A673 (cell line): Measurements from ENCODE around the gene SDC4. TPM values are rescaled to one million over a fixed set of nuclear protein-coding genes. Genes with fewer than 3 reads are reported as not detected.

Experiments used
- BruUV-seq: library from RNA; stranded (reverse); fragments of 400-500 nt; replicated peaks from 2 replicates; lab custom pipeline; 2021; lab: Mats Ljungman, UMichigan
- CTCF ChIA-PET: fragments of 300-600 bp; sonication (Branson Sonifier 250); formaldehyde crosslinking; loops from one replicate; lab custom pipeline; 2022; ENCODE audit warnings: antibody characterized with exemption; lab: Charles Lee
- POLR2A ChIA-PET: fragments of 300-600 bp; sonication (Branson Sonifier 250); formaldehyde crosslinking; loops from one replicate; lab custom pipeline; 2022; ENCODE audit warnings: antibody characterized with exemption; ENCODE audit not compliant: low non-redundant PET; lab: Charles Lee
- DNase-seq: peaks from one replicate; pipeline ENCODE4 v3.0.0-alpha.2; 2015; ENCODE audit warnings: low spot score
- H3K27ac ChIP-seq: fragments of 200-600 bp; sonication (generic); 2 replicates; pipeline ENCODE4 v1.5.1; 2016; ENCODE audit warnings: mixed run types, low read depth, mild to moderate bottlenecking, mixed read lengths, antibody characterized with exemption, low read length; ENCODE audit not compliant: poor library complexity, severe bottlenecking
- H3K27me3 ChIP-seq: fragments of 200-600 bp; sonication (generic); replicated peaks from 2 replicates; pipeline ENCODE4 v1.6.1; 2017; ENCODE audit warnings: mixed run types, low read depth, mild to moderate bottlenecking, mixed read lengths, antibody characterized with exemption, low read length; ENCODE audit not compliant: insufficient read depth, poor library complexity
- H3K36me3 ChIP-seq: fragments of 200-600 bp; sonication (generic); 2 replicates; pipeline ENCODE4 v1.6.1; 2016; ENCODE audit warnings: mixed run types, mild to moderate bottlenecking, mixed read lengths, antibody characterized with exemption, low read length; ENCODE audit not compliant: insufficient read depth, poor library complexity, severe bottlenecking
- H3K4me1 ChIP-seq: fragments of 200-600 bp; sonication (generic); 2 replicates; pipeline ENCODE4 v1.6.1; 2017; ENCODE audit warnings: mixed run types, mild to moderate bottlenecking, mixed read lengths, antibody characterized with exemption, low read length; ENCODE audit not compliant: insufficient read depth, poor library complexity, severe bottlenecking
- H3K4me3 ChIP-seq: fragments of 200-600 bp; sonication (generic); 2 replicates; pipeline ENCODE4 v1.5.1; 2016; ENCODE audit warnings: low read depth, mixed run types, mild to moderate bottlenecking, mixed read lengths, low read length; ENCODE audit not compliant: poor library complexity, severe bottlenecking
- H3K9me3 ChIP-seq: fragments of 200-600 bp; sonication (generic); 2 replicates; pipeline ENCODE4 v1.6.1; 2016; ENCODE audit warnings: mixed run types, low read depth, mild to moderate bottlenecking, mixed read lengths, antibody characterized with exemption, low read length; ENCODE audit not compliant: poor library complexity, severe bottlenecking
- EZH2 ChIP-seq: fragments of 200-600 bp; sonication (generic); IDR thresholded peaks from 2 replicates; pipeline ENCODE4 v1.6.1; 2017; ENCODE audit warnings: borderline replicate concordance, low read depth, mild to moderate bottlenecking, mixed read lengths, antibody characterized with exemption, low read length; ENCODE audit not compliant: poor library complexity, severe bottlenecking
- intact Hi-C: fragments of 100-400 bp; cut with micrococcal nuclease; formaldehyde crosslinking; loops from one replicate; pipeline ENCODE4 v1.10.0; 2022; ENCODE audit not compliant: unreplicated experiment
- total RNA-seq: library from RNA; stranded (reverse); gene quantifications from 2 replicates; pipeline ENCODE4 v1.2.3, GENCODE V29; 2021
- TF ChIP-seq, protein P1 (sequence below): fragments of 300-800, 200-600 bp; sonication (generic); conservative IDR thresholded peaks from 2 replicates; pipeline ENCODE4 v1.5.1; 2017; ENCODE audit warnings: low read depth, mild to moderate bottlenecking, antibody characterized with exemption, low read length, moderate library complexity, mixed read lengths

The SDC4 gene
- total RNA-seq, 1 experiment from 2014 or later, result 16.3 TPM

DNA sequence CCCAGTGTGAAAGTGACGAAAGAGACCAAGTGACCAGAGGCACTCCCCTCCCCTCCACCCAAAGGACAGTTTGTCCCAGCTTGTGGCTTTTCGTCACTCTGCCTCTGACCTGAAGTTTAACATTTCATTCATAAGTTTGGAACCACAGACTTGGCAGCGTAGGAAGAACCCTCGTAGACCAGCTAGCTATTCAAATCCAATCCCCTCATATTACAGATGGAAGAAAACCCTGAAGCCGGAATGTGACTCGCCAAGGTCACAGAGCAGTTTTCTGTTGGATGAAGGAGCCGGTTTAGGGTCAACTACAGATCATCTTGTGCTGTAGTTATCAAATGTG, 10.8 kb upstream of the SDC4 start:
- intact Hi-C loops, result no loop called here
- CTCF ChIA-PET, result no interaction called here
- H3K4me3 ChIP-seq, result no peak overlapping the region
- no peak for TF ChIP-seq EZH2
- TF ChIP-seq, protein P1, sequence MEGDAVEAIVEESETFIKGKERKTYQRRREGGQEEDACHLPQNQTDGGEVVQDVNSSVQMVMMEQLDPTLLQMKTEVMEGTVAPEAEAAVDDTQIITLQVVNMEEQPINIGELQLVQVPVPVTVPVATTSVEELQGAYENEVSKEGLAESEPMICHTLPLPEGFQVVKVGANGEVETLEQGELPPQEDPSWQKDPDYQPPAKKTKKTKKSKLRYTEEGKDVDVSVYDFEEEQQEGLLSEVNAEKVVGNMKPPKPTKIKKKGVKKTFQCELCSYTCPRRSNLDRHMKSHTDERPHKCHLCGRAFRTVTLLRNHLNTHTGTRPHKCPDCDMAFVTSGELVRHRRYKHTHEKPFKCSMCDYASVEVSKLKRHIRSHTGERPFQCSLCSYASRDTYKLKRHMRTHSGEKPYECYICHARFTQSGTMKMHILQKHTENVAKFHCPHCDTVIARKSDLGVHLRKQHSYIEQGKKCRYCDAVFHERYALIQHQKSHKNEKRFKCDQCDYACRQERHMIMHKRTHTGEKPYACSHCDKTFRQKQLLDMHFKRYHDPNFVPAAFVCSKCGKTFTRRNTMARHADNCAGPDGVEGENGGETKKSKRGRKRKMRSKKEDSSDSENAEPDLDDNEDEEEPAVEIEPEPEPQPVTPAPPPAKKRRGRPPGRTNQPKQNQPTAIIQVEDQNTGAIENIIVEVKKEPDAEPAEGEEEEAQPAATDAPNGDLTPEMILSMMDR, result no peak
- no TSS peak for BruUV-seq
- POLR2A ChIA-PET, result no interaction called here
- peaks cover 9% of the 10 kb centered on the region for H3K4me1 ChIP-seq
- DNase-seq, result no peak
- no peaks in the 10 kb centered on the region for H3K27me3 ChIP-seq
- no peak overlapping the region for H3K27ac ChIP-seq
- H3K9me3 ChIP-seq, result no peaks in the 10 kb centered on the region
- no peaks in the 10 kb centered on the region for H3K36me3 ChIP-seq

DNA sequence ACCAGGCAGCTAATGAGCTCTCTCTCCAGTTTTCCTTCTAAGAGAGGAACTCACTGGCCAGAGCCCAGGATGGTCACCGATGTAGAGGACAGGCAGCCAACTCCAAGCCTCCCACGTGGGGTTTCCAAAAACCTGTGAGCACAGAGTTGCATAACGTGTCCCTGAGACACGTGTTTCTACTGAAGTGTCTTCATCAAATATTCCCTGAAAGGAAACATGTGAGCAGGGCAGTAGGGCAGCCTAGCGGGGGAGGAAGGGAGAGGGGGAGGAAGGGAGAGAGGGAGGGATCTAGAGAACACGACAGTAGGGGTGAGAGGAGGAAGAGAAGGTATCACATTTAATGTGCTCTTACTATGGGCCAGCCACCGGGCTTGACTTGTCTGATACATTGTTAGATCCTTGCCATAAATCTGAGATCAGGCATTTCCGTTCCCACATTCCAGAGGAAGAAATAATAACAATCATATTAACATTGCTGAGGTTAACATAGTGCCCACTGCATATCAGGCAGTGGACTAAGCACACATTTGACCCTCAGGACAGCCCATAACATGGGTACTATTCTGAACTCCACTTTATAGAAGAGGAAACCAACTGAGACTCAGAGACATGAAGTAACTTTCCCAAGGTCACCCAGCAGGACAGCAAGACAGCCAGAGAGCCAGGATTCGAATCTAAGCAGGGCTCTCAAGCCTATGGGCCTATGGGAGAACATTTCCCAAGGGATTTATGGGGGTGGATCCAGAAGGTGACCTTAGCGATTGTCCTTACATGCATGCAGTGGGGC, 10.3 kb upstream of the SDC4 start:
- H3K27ac ChIP-seq, result no peak overlapping the region
- no peak for DNase-seq
- intact Hi-C loops, result no loop called here

DNA sequence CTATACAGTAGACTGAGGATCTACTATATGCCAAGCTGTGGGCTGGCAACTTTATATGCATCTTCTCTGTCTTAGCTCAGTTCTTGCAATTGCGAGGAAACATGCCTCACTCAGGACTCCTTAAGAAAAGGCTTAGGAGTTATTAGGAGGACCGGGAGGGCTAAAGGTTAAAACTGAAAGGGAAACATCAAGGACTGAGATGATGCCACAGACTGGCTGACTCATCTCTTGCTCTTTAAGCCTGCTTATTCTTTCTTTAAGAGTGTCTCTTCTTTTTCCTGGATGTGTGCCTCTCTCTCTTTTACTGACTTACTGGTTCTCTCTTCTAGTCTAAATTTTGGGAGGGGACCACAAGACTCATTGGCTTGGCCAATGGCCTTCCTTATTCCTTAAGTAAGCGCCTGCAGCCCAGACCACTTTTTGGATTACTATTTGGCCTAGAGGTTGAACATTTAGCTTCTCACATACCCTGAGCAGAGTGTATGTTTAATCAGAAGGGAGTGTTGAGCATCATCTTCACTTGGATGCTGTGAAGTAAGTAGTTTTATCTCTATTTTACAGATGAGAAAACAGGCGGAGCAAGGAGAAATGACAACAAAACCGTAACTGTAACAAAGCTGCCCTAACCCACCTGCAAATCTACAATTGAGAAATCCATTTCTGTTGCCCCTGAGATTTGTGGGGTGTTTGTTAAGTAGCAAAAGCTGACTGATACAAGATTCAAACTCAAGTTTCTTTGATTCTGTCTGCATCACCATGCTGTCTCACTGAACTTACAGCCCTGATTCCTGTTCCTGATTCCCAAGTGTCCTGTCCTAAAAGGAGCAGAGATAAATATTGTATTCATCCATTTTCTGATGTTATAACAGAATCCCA, 7.2 kb upstream of the SDC4 start:
- no peaks in the 10 kb centered on the region for H3K36me3 ChIP-seq
- H3K27me3 ChIP-seq, result no peaks in the 10 kb centered on the region
- DNase-seq, result no peak
- no peaks in the 10 kb centered on the region for H3K9me3 ChIP-seq
- no peak overlapping the region for H3K27ac ChIP-seq
- H3K4me1 ChIP-seq, result peaks cover 6% of the 10 kb centered on the region
- ChIA-PET POLR2A (interaction anchor here (0.9 kb wide), 1 partner anchor 50 kb away, joined by 6 read pairs; no protein-coding TSS in a partner anchor), CTCF (interaction anchor here (0.5 kb wide), 1 partner anchor 1159 kb away, joined by 3 read pairs; no protein-coding TSS in a partner anchor)
- no TSS peak for BruUV-seq
- H3K4me3 ChIP-seq, result no peak overlapping the region
- TF ChIP-seq, protein P1, result no peak
- TF ChIP-seq EZH2, result no peak
- intact Hi-C loops, result no loop called here

More for the DNA sequence above, 10.3 kb upstream of the SDC4 start:
- no peaks in the 10 kb centered on the region for H3K9me3 ChIP-seq
- POLR2A ChIA-PET, result no interaction called here
- no peak overlapping the region for H3K4me3 ChIP-seq
- H3K36me3 ChIP-seq, result no peaks in the 10 kb centered on the region
- TF ChIP-seq, protein P1, result no peak
- TF ChIP-seq EZH2, result no peak
- H3K4me1 ChIP-seq, result peaks cover 6% of the 10 kb centered on the region
- CTCF ChIA-PET, result no interaction called here
- BruUV-seq, result no TSS peak
- H3K27me3 ChIP-seq, result no peaks in the 10 kb centered on the region
